SJSA1 (cell line): ENCODE results near the gene CNTN4. TPM values are rescaled to one million over a fixed set of nuclear protein-coding genes. Genes with fewer than 3 reads are reported as not detected.
"Not testable (repeated sequence)": the region's sequence is repeated elsewhere in the genome, so short reads cannot be mapped to it uniquely, and the experiment has no call there.

Experiments
- DNase-seq, 2 experiments: peaks; one replicate each; pipeline ENCODE4 v3.0.0-alpha.2; 2015 to 2020; ENCODE audit warnings: low spot score in 2 of 2, low read depth in 1 of 2
- H3K27ac ChIP-seq: fragments of 250-450 bp; sonication (Bioruptor Pico); 2 replicates; pipeline ENCODE4 v1.5.1; 2020; ENCODE audit warnings: mild to moderate bottlenecking, moderate library complexity
- H3K27me3 ChIP-seq: fragments of 250-450 bp; sonication (Bioruptor Pico); replicated peaks from 2 replicates; pipeline ENCODE4 v1.5.1; 2020; ENCODE audit warnings: mild to moderate bottlenecking, moderate library complexity
- H3K36me3 ChIP-seq: fragments of 250-450 bp; sonication (Bioruptor Pico); 2 replicates; pipeline ENCODE4 v1.5.1; 2020; ENCODE audit warnings: mild to moderate bottlenecking
- H3K4me1 ChIP-seq: fragments of 250-450 bp; sonication (Bioruptor Pico); replicated peaks from 2 replicates; pipeline ENCODE4 v1.6.1; 2021; ENCODE audit warnings: mild to moderate bottlenecking
- H3K4me3 ChIP-seq: fragments of 250-450 bp; sonication (Bioruptor Pico); 2 replicates; pipeline ENCODE4 v1.5.1; 2020; ENCODE audit warnings: mild to moderate bottlenecking
- H3K9me3 ChIP-seq: fragments of 250-450 bp; sonication (Bioruptor Pico); replicated peaks from 2 replicates; pipeline ENCODE4 v1.5.1; 2020; ENCODE audit warnings: mild to moderate bottlenecking
- total RNA-seq: library from RNA; depleted of rRNA; stranded (reverse); fragments of >200 nt; shearing (Covaris generic); gene quantifications from 2 replicates; pipeline ENCODE4 v1.2.3, GENCODE V29; 2014

CNTN4 gene
- total RNA-seq, 1 experiment from 2014 or later = not detected

GRCh38 chr3:2783261-2783660, 684.6 kb downstream of the CNTN4 start:
- no peak for DNase-seq
- no peaks in the 10 kb centered on the region for H3K4me1 ChIP-seq
- no peaks in the 10 kb centered on the region for H3K36me3 ChIP-seq
- no peaks in the 10 kb centered on the region for H3K9me3 ChIP-seq
- H3K27ac ChIP-seq = no peak overlapping the region
- no peak overlapping the region for H3K4me3 ChIP-seq
- H3K27me3 ChIP-seq = no peaks in the 10 kb centered on the region

DNA sequence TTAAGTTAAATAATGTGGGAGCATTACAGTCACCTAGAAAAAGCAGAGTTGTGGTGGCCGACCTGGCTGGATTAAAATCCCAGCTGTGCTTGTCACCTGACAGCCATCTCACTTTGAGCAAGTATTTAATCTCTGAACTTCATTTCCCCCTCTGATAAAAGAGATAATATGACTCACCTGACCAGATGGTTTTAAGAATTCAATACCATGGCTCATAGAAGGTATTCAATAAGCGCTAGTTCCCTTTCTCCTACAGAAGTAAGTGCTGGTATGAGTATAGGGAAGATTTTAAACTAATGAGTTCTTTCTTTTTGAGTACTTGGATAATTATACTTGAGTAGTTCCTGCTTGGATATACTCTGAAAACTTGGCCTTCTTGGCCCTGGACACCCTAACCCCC, 686.0 kb downstream of the CNTN4 start:
- no peaks in the 10 kb centered on the region for H3K4me1 ChIP-seq
- no peak overlapping the region for H3K27ac ChIP-seq
- no peak overlapping the region for H3K4me3 ChIP-seq
- DNase-seq = no peak
- H3K27me3 ChIP-seq = no peaks in the 10 kb centered on the region
- no peaks in the 10 kb centered on the region for H3K36me3 ChIP-seq
- H3K9me3 ChIP-seq = no peaks in the 10 kb centered on the region

DNA sequence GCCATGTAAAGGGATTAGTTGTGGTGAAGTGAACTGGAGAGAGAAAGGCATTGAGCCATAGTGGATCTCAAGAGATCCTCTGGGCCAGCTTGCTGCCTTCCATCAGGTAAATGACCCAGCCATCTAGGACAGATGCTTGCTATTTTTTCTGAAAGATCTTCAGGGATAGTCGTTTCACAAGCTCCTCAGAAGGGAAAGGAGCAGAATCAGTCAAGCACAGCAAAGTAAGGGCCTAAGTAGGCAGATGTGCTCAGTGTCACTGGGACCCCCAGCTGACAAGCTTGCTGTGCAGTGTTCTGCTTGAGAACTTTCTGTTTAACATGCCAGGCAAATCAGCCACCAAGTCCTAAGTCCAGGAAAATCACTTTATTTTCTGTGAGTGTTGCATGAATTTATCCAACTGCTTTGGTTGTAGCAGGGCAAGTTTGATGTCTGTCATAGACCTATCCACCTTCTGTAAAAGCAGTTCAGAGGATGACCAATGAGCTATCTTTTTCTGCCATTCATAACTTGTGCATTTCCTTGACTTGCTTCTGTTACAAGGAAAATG, 691.7 kb downstream of the CNTN4 start:
- no peak overlapping the region for H3K4me3 ChIP-seq

DNA sequence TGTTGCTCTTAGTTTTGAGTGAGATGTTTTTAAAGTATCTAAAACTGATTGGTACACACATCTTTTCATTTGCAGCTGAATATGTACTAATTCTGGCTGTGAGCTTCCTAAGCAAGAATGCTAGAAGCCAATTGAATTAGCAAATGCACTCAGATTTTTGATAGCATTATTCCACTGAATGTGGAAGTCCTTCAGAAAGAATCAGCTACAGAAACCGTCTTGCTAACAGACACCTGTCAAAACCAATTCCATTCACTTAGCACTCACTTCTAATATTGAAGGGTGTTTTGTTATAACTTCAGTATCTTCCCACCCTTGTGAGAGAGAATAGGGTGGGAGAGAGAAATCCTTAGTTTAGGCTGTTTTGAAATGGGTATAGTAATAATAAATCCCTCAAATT, 693.8 kb downstream of the CNTN4 start:
- Histone ChIP-seq H3K27me3 (no peaks in the 10 kb centered on the region), H3K27ac (no peak overlapping the region), H3K9me3 (no peaks in the 10 kb centered on the region; the same call in 1 of the 2 replicates), H3K4me1 (no peaks in the 10 kb centered on the region), H3K4me3 (no peak overlapping the region), H3K36me3 (no peaks in the 10 kb centered on the region)
- no peak for DNase-seq

More for the DNA sequence above, 691.7 kb downstream of the CNTN4 start:
- no peak for DNase-seq
- Histone ChIP-seq H3K4me1 (no peaks in the 10 kb centered on the region), H3K9me3 (no peaks in the 10 kb centered on the region; the same call in 1 of the 2 replicates), H3K27me3 (no peaks in the 10 kb centered on the region), H3K36me3 (no peaks in the 10 kb centered on the region), H3K27ac (no peak overlapping the region)

GRCh38 chr3:2793987-2794386, 695.3 kb downstream of the CNTN4 start:
- H3K27ac ChIP-seq = no peak overlapping the region

GRCh38 chr3:2802429-2802828, 703.8 kb downstream of the CNTN4 start:
- no peak overlapping the region for H3K4me3 ChIP-seq
- H3K9me3 ChIP-seq = no peaks in the 10 kb centered on the region; the same call in 1 of the 2 replicates
- H3K27me3 ChIP-seq = no peaks in the 10 kb centered on the region
- no peaks in the 10 kb centered on the region for H3K4me1 ChIP-seq
- no peaks in the 10 kb centered on the region for H3K36me3 ChIP-seq
- no peak overlapping the region for H3K27ac ChIP-seq
- no peak for DNase-seq

More at GRCh38 chr3:2793987-2794386, 695.3 kb downstream of the CNTN4 start:
- Histone ChIP-seq H3K9me3 (no peaks in the 10 kb centered on the region; the same call in 1 of the 2 replicates), H3K4me3 (no peak overlapping the region), H3K27me3 (no peaks in the 10 kb centered on the region), H3K36me3 (no peaks in the 10 kb centered on the region), H3K4me1 (no peaks in the 10 kb centered on the region)
- DNase-seq = no peak

- no peak overlapping the region for H3K4me3 ChIP-seq
- H3K36me3 ChIP-seq = no peaks in the 10 kb centered on the region
- no peaks in the 10 kb centered on the region for H3K4me1 ChIP-seq
- DNase-seq = no peak
- H3K9me3 ChIP-seq = peaks cover 3% of the 10 kb centered on the region
- H3K27ac ChIP-seq = no peak overlapping the region
- H3K27me3 ChIP-seq = no peaks in the 10 kb centered on the region
Observed at GRCh38 chr3:2807514-2807913, 708.8 kb downstream of the CNTN4 start.

GRCh38 chr3:2810723-2811122, 712.1 kb downstream of the CNTN4 start:
- Histone ChIP-seq H3K36me3 (no peaks in the 10 kb centered on the region), H3K4me3 (no peak overlapping the region), H3K9me3 (peaks cover 3% of the 10 kb centered on the region), H3K4me1 (no peaks in the 10 kb centered on the region), H3K27me3 (no peaks in the 10 kb centered on the region), H3K27ac (no peak overlapping the region)
- DNase-seq = no peak

DNA sequence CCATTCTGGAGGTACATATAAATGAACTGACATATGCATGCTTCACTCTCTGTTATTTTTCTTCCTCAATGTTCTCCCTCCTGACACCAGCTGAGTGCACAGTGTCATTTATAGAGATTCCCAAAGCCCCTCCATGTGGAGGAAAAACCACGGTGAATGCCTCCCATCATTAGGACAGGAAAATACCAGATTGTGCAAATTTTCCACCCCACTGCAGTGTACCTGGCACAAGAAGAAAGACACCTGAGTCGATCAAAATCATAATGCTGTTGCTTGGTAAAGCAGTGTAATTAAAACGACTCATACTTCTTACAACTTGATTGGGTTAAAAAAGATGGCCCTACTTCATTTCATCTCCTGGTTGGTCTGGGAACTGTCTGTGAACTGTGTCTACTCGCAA, 720.9 kb downstream of the CNTN4 start:
- no peak for DNase-seq
- H3K4me1 ChIP-seq = no peaks in the 10 kb centered on the region

GRCh38 chr3:2820982-2821381, 722.3 kb downstream of the CNTN4 start:
- H3K9me3 ChIP-seq, H3K36me3 ChIP-seq, DNase-seq, H3K4me1 ChIP-seq, H3K4me3 ChIP-seq, H3K27ac ChIP-seq, H3K27me3 ChIP-seq: not testable (repeated sequence)

More for the DNA sequence above, 720.9 kb downstream of the CNTN4 start:
- no peaks in the 10 kb centered on the region for H3K36me3 ChIP-seq
- H3K9me3 ChIP-seq = no peaks in the 10 kb centered on the region
- H3K27ac ChIP-seq = no peak overlapping the region
- H3K4me3 ChIP-seq = no peak overlapping the region
- H3K27me3 ChIP-seq = no peaks in the 10 kb centered on the region

- H3K27me3 ChIP-seq = no peaks in the 10 kb centered on the region
- no peaks in the 10 kb centered on the region for H3K9me3 ChIP-seq
- no peak overlapping the region for H3K4me3 ChIP-seq
- no peak for DNase-seq
- H3K36me3 ChIP-seq = no peaks in the 10 kb centered on the region
- H3K4me1 ChIP-seq = no peaks in the 10 kb centered on the region
- no peak overlapping the region for H3K27ac ChIP-seq
Observed at GRCh38 chr3:2822611-2823010, 723.9 kb downstream of the CNTN4 start.

DNA sequence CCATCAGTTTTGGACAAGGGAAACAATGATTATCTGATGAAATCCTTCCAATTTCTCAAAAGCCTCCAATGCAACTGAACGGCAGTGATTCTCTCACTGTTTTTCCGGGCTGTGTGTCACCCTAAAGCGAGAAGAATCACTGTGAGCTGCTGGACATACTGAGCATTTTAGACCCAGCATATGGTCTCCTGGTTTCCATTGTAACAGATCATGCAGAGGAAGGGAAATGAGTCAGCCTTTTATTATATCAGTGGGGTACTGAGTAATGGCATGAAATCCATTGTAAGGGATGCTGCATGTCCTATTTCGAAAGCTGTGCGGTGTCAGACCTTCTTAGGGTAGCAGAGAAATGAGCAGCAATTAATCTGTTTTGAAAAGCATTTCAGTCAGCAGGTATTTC, 724.4 kb downstream of the CNTN4 start:
- no peaks in the 10 kb centered on the region for H3K36me3 ChIP-seq
- no peaks in the 10 kb centered on the region for H3K27me3 ChIP-seq
- H3K27ac ChIP-seq = no peak overlapping the region
- H3K9me3 ChIP-seq = no peaks in the 10 kb centered on the region
- H3K4me3 ChIP-seq = no peak overlapping the region
- H3K4me1 ChIP-seq = no peaks in the 10 kb centered on the region
- no peak for DNase-seq

DNA sequence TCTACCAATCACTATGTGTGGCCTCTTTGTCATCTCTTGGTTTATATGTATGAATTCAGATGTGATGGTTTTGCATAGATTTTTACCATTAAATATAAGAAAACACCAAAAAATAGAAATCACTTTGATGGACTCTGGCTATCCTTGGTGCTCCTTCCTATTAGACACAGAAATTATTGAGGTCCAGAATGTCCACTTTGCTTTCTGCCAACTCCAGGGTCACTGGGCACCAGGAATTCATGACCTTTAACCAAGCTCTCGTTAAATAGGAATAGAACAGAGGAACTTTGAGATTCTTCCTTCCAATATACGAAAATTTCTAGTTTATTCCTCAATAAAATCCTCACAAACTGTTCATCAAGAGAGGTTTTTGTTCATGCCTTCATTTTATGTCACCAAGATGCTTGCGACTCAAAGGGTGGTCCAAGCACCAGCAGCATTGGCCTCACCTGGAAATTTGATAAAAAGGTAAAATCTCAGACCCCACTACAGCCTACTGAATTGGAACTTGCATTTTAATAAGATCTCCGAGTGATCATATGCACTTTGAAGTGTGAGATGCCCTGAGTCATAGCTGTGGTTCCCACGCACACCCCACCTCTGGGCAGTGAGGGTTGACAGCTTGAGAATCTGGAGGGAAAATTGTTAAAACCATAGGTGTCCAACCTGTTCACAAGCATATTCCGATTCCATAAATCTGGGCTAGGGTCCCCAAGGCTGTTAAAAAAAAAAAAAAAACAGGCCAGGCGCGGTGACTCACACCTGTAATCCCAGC, 725.0 kb downstream of the CNTN4 start:
- no peak overlapping the region for H3K4me3 ChIP-seq
- H3K9me3 ChIP-seq = no peaks in the 10 kb centered on the region
- no peaks in the 10 kb centered on the region for H3K36me3 ChIP-seq
- H3K27ac ChIP-seq = no peak overlapping the region
- no peak for DNase-seq
- no peaks in the 10 kb centered on the region for H3K4me1 ChIP-seq
- H3K27me3 ChIP-seq = no peaks in the 10 kb centered on the region

- DNase-seq = no peak
- no peak overlapping the region for H3K4me3 ChIP-seq
- H3K9me3 ChIP-seq = no peaks in the 10 kb centered on the region
- H3K36me3 ChIP-seq = no peaks in the 10 kb centered on the region
- no peak overlapping the region for H3K27ac ChIP-seq
- no peaks in the 10 kb centered on the region for H3K27me3 ChIP-seq
- H3K4me1 ChIP-seq = no peaks in the 10 kb centered on the region
Observed at GRCh38 chr3:2826036-2826435, 727.4 kb downstream of the CNTN4 start.
